Activated CD8-positive, alpha-beta memory T cell treated with anti-CD3 and anti-CD28 coated beads for 1 hour (primary cell): ENCODE measurements around the gene C6orf52.

Source experiments
- DNase-seq, 2 donors: peaks; one replicate each; pipeline ENCODE4 v3.0.0-alpha.2; 2020; ENCODE audit warnings: low read depth in 1 of 2; ENCODE audit errors: extremely low read depth in 1 of 2

The C6orf52 gene

DNA sequence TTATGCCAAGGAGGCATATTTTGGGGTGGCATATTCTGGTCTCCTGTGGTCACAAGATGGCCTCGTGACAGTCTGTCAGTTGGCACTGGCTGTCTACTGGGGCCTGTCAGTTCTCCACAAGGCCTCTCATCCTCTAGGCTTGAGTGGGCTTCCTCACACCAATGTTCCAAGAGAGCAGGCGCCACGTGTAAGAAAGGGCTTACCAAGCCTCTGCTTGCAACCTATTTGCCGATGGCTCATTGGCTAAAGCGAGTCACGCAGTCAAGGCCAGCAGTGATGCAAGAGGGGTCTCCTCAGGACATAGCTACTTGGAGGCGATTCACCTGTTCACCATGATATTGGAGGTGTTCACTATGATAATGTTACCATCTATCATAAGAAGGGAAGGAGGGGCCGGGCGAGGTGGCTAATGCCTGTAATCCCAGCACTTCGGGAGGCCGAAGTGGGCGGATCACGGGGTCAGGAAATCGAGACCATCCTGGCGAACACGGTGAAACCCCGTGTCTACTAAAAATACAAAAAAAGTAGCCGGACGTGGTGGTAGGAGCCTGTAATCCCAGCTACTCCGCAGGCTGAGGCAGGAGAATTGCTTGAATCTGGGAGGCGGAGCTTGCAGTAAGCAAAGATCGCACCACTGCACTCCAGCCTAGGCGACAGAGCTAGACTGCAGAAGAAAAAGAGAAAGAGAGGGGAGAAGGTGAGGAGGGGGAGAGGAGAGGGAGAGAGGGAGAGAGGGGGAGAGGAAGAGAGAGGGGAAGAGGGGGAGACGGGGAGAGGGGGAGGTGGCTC, 35.3 kb downstream of the C6orf52 start:
- DNase-seq, result no peak

- DNase-seq, result no peak
Observed at GRCh38 chr6:10655508-10656055, 38.8 kb downstream of the C6orf52 start.

DNA sequence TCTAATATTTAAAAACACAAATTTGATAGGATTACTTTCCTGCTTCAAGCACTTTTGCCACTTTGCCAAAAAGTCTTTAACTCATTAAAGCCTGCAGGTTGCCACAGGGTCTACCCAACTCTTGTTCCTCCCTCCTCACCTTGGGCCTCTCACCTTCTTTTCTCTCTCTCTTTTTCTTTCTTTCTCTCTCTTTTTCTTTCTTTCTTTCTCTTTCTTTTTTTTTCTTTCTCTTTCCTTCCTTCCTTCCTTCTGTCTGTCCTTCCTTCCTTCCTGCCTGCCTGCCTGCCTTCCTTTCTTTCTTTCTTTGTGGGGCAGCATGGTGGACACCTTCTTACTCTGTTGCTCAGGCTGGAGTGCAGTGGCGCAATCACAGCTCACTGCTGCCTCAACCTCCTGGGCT, 50.2 kb downstream of the C6orf52 start:
- no peak for DNase-seq

- no peak for DNase-seq
Observed at GRCh38 chr6:10643201-10643651, 51.2 kb downstream of the C6orf52 start.

GRCh38 chr6:10641528-10641927, 52.9 kb downstream of the C6orf52 start:
- DNase-seq, result no peak

DNA sequence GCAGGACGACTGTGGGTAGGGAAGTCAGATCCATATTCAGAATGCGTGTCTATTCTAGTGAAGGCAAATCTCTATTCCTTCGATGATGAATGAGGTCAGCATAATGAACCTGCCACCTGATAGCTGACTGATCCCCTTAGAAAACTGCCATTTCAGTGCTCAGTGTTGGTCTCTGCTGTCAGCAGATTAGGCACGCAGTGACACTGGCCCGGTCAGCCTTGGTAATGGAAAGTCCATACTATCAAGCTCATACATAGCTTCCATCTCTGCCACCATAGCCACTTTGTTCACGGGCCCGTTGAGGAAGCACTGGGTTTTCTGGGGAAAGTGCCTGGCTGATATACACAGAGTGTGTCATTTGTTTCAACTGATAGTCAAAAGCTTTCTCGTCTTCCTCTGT, 54.0 kb downstream of the C6orf52 start:
- DNase-seq, result no peak

GRCh38 chr6:10633216-10633615, 61.2 kb downstream of the C6orf52 start:
- DNase-seq, result no peak

- DNase-seq, result no peak
Observed at GRCh38 chr6:10630178-10630577, 64.2 kb downstream of the C6orf52 start.

GRCh38 chr6:10627800-10628199, 66.6 kb downstream of the C6orf52 start:
- no peak for DNase-seq

- DNase-seq, result no peak
Observed at GRCh38 chr6:10626154-10626741, 68.2 kb downstream of the C6orf52 start.

DNA sequence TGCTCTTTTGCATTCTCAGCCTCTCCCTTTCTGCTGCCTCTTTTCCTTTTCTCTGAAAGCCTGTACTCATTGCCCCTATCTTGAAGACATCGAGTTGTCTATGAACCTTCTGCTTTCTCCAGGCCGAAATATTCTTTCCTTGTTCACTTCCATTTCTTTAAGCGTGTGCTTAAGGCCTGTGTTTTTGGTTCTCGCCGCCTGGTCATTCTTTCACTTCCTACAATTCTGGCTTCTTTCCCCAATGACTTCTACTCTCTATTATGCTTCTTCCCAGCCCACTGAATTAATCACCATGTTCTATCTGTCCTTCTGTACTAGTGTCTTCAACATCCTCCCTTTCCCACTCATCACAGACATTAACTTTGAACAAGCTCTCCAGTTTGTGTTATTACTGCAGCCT, 69.6 kb downstream of the C6orf52 start:
- no peak for DNase-seq

- no peak for DNase-seq
Observed at GRCh38 chr6:10621847-10622246, 72.6 kb downstream of the C6orf52 start.
